CD4-positive, alpha-beta memory T cell (primary cell): ENCODE results near the gene TOR1AIP1. TPM values are rescaled to one million over a fixed set of nuclear protein-coding genes. Genes with fewer than 3 reads are reported as not detected.

ENCODE experiments used
- CTCF ChIA-PET: fragments of 350-600 bp; sonication (Branson Sonifier 250); formaldehyde crosslinking; loops from one replicate; lab custom pipeline; 2021; ENCODE audit warnings: inconsistent platforms; ENCODE audit not compliant: partially characterized antibody; lab: Charles Lee
- POLR2A ChIA-PET: fragments of 350-600 bp; sonication (Branson Sonifier 250); formaldehyde crosslinking; loops from one replicate; lab custom pipeline; 2021; ENCODE audit not compliant: partially characterized antibody; lab: Charles Lee
- DNase-seq, 5 donors: peaks; one replicate each; pipeline versions ENCODE4 v3.0.0 to v3.0.0-alpha.2; 2020 to 2022; ENCODE audit warnings: mixed read lengths in 1 of 5
- H3K27ac ChIP-seq: one replicate; pipeline ENCODE4 v1.7.0; 2013; ENCODE audit warnings: low read depth, low read length
- H3K27me3 ChIP-seq: 2 replicates; pipeline ENCODE4 v1.7.0; 2013; ENCODE audit warnings: mild to moderate bottlenecking, low read length, moderate library complexity; ENCODE audit not compliant: insufficient read depth
- H3K36me3 ChIP-seq: 2 replicates; pipeline ENCODE4 v1.7.0; 2013; ENCODE audit warnings: mild to moderate bottlenecking, low read length, moderate library complexity; ENCODE audit not compliant: insufficient read depth
- H3K4me1 ChIP-seq: 2 replicates; pipeline ENCODE4 v1.7.0; 2013; ENCODE audit warnings: mild to moderate bottlenecking, low read length, moderate library complexity; ENCODE audit not compliant: insufficient read depth
- H3K4me3 ChIP-seq, 2 donors: one replicate each; pipeline ENCODE4 v1.7.0; 2013; ENCODE audit warnings: low read length in 2 of 2, mild to moderate bottlenecking in 1 of 2
- H3K9me3 ChIP-seq, 2 donors: one replicate each; pipeline ENCODE4 v1.7.0; 2013; ENCODE audit warnings: low read length in 2 of 2, control low read depth in 1 of 2; ENCODE audit not compliant: control insufficient read depth in 1 of 2
- H3K27ac Mint-ChIP-seq, 7 donors: one replicate each; pipeline ENCODE4 v1.8.0; 2020 to 2021; ENCODE audit warnings: mixed read lengths in 7 of 7, mild to moderate bottlenecking in 6 of 7, inconsistent platforms in 3 of 7, moderate library complexity in 3 of 7
- H3K27me3 Mint-ChIP-seq, 2 donors: one replicate each; pipeline ENCODE4 v1.8.0; 2020 to 2021; ENCODE audit warnings: mixed read lengths in 2 of 2
- H3K36me3 Mint-ChIP-seq, 2 donors: one replicate each; pipeline ENCODE4 v1.8.0; 2020 to 2021; ENCODE audit warnings: mixed read lengths in 2 of 2, inconsistent platforms in 1 of 2, mild to moderate bottlenecking in 1 of 2
- H3K4me1 Mint-ChIP-seq, 4 donors: one replicate each; pipeline ENCODE4 v1.8.0; 2020 to 2021; ENCODE audit warnings: mixed read lengths in 4 of 4, mild to moderate bottlenecking in 1 of 4
- H3K4me3 Mint-ChIP-seq, 8 donors: one replicate each; pipeline ENCODE4 v1.8.0; 2020 to 2021; ENCODE audit warnings: mixed read lengths in 8 of 8, mild to moderate bottlenecking in 7 of 8, moderate library complexity in 6 of 8, inconsistent platforms in 3 of 8
- H3K9me3 Mint-ChIP-seq, 8 donors: one replicate each; pipeline ENCODE4 v1.8.0; 2020 to 2021; ENCODE audit warnings: mixed read lengths in 8 of 8, mild to moderate bottlenecking in 5 of 8, inconsistent platforms in 3 of 8, moderate library complexity in 1 of 8
- intact Hi-C: fragments of 100-400 bp; cut with micrococcal nuclease; formaldehyde crosslinking; loops from one replicate; pipeline ENCODE4 v1.15.1; 2023
- polyA plus RNA-seq, 2 donors: library from polyadenylated mRNA; unstranded; fragments of 300-500 nt; fragmentation: Illumina TruSeq; gene quantifications; one replicate each; pipeline ENCODE4 v1.2.3, GENCODE V29; 2021
- total RNA-seq, 2 experiments: library from RNA; stranded (reverse); gene quantifications; one replicate each; pipeline ENCODE4 v1.2.3, GENCODE V29; 2021

The TOR1AIP1 gene
- total and polyA plus RNA-seq, 4 experiments from 2014 or later = 53.8 to 90.6 (median 70.1) TPM

DNA sequence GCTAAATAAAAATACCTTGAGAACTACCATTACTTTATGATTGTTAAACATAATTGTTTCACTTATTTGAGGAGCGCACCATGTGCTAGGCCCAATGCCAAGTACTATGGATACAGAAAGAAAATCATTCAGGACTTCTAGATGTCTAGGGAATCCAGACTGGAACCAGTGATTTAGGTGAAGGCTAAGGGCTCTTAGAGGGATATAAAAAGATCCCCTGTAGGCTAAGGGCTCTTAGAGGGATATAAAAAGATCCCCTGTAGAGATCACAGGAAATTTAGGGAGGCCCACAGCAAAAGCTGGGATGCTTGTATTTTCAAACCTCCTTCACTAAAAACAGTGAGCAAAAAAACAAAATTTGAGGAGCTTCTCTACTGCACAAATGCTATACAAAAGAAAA, 11.2 kb upstream of the TOR1AIP1 start:
- CTCF ChIA-PET = interaction anchor here (2.4 to 3.1 kb wide), 2 partner anchors 83 to 308 kb away, joined by 8 read pairs; partner anchors contain the start of gene CEP350
- intact Hi-C loops = no loop called here
- peaks cover 9% of the 10 kb centered on the region for H3K36me3 ChIP-seq
- no peak for DNase-seq
- Mint-ChIP-seq H3K27ac (peak overlapping the region in 1 of 7 donors; percentile 7), H3K9me3 (no peaks in the 10 kb centered on the region), H3K36me3 (peaks cover 5 to 47% of the 10 kb centered on the region in 2 donors), H3K4me3 (no peak overlapping the region), H3K27me3 (no peaks in the 10 kb centered on the region), H3K4me1 (peaks cover 17 to 43% (median 29%) of the 10 kb centered on the region in 4 donors)
- H3K27ac ChIP-seq = no peak overlapping the region
- H3K9me3 ChIP-seq = no peaks in the 10 kb centered on the region
- POLR2A ChIA-PET = interaction anchor here (0.6 to 1.5 kb wide), 2 partner anchors 11 to 84 kb away, joined by 3 to 4 read pairs; partner anchors contain the start of genes CEP350 and TOR1AIP1
- no peaks in the 10 kb centered on the region for H3K27me3 ChIP-seq
- H3K4me1 ChIP-seq = peaks cover 33% of the 10 kb centered on the region
- no peak overlapping the region for H3K4me3 ChIP-seq

DNA sequence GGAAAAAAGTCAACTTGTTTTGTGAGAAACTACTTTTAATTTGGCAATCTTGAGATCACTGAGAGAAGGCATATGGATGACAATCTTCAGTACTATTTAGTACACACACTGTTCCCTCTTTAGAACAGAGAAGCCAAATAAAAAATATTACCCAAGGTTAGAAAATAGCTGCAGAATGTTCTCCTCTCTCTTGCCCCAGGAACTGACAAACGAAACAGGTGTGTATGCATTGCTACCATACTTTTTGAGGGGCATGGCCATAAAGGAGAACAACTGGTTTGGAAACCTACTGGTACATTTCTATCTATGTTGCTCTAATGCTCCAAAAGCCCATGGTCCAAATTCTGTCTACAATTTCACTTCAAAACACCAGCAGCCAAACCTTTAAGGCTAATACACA, 10.1 kb upstream of the TOR1AIP1 start:
- Histone ChIP-seq H3K9me3 (no peaks in the 10 kb centered on the region), H3K36me3 (peaks cover 5% of the 10 kb centered on the region), H3K27me3 (no peaks in the 10 kb centered on the region), H3K4me1 (peaks cover 43% of the 10 kb centered on the region), H3K4me3 (no peak overlapping the region), H3K27ac (no peak overlapping the region)
- POLR2A ChIA-PET = no interaction called here
- peaks cover 23 to 53% (median 36%) of the 10 kb centered on the region in 4 donors for H3K4me1 Mint-ChIP-seq
- no peaks in the 10 kb centered on the region for H3K27me3 Mint-ChIP-seq
- H3K27ac Mint-ChIP-seq = peak overlapping the region in 4 of 7 donors; percentile 36 to 48 (median 46)
- H3K36me3 Mint-ChIP-seq = peaks cover 3 to 44% of the 10 kb centered on the region in 2 donors
- intact Hi-C loops = no loop called here
- CTCF ChIA-PET = interaction anchor here (1.2 to 2.4 kb wide), 2 partner anchors 57 to 307 kb away, joined by 3 to 8 read pairs; no protein-coding TSS in a partner anchor
- H3K4me3 Mint-ChIP-seq = no peak overlapping the region
- no peak for DNase-seq
- H3K9me3 Mint-ChIP-seq = no peaks in the 10 kb centered on the region

DNA sequence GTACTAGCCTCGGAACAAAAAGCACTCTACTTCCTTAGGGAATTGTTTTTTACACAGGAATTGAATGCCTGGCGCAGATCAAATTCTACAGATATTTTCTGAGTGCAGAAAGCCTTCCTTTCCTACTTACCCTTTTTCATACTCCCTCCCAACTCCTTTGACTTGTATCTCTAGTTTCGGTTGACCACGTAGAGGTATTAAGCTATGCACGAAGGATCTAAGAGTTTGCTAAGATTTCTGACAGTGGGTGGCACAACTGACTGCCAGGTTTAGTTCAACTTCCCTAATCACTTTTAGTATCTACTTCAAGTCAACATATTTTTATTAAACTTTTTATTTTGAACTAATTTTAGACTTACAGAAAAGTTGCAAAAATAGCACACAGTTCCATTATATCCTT, 9.5 kb upstream of the TOR1AIP1 start:
- POLR2A ChIA-PET = no interaction called here
- no peaks in the 10 kb centered on the region for H3K27me3 Mint-ChIP-seq
- peaks cover 4% of the 10 kb centered on the region for H3K36me3 ChIP-seq
- H3K27me3 ChIP-seq = no peaks in the 10 kb centered on the region
- peaks cover 44% of the 10 kb centered on the region for H3K4me1 ChIP-seq
- H3K9me3 Mint-ChIP-seq = no peaks in the 10 kb centered on the region
- intact Hi-C loops = no loop called here
- H3K36me3 Mint-ChIP-seq = peaks cover 3 to 43% of the 10 kb centered on the region in 2 donors
- no peak overlapping the region for H3K4me3 ChIP-seq
- no peak overlapping the region for H3K27ac ChIP-seq
- no peak for DNase-seq
- no peak overlapping the region for H3K4me3 Mint-ChIP-seq
- no peaks in the 10 kb centered on the region for H3K9me3 ChIP-seq
- peak overlapping the region in 2 of 7 donors; percentile 43 to 48 for H3K27ac Mint-ChIP-seq
- CTCF ChIA-PET = interaction anchor here (1.2 to 2.4 kb wide), 2 partner anchors 58 to 306 kb away, joined by 3 to 8 read pairs; no protein-coding TSS in a partner anchor
- H3K4me1 Mint-ChIP-seq = peaks cover 23 to 53% (median 36%) of the 10 kb centered on the region in 4 donors

DNA sequence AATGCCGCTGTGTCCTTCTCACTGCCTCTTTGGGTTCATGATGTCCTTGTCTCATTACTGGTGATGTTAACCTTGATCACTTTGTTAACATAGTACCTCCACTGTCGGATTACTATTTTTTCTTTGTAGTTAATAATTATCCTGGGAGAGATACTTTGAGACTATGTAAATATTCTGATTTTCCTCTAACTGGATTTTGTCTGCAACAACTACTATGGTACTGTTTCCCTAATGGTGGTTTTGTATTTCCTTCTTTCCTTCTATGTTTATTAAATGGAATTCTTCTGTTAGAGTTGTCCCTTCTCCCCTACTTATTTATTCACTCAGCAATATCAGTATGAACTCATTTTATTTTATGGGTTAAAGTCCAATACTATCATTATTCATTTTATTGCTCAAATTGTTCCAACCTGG, 8.6 kb upstream of the TOR1AIP1 start:
- intact Hi-C loops = no loop called here
- Mint-ChIP-seq H3K36me3 (peaks cover 3 to 38% of the 10 kb centered on the region in 2 donors), H3K27ac (no peak overlapping the region), H3K27me3 (no peaks in the 10 kb centered on the region), H3K4me1 (peaks cover 21 to 56% (median 36%) of the 10 kb centered on the region in 4 donors), H3K4me3 (no peak overlapping the region), H3K9me3 (no peaks in the 10 kb centered on the region)
- no peak overlapping the region for H3K4me3 ChIP-seq
- H3K9me3 ChIP-seq = no peaks in the 10 kb centered on the region
- DNase-seq = no peak
- H3K27me3 ChIP-seq = no peaks in the 10 kb centered on the region
- ChIA-PET POLR2A (no interaction called here), CTCF (interaction anchor here (2.7 kb wide), 1 partner anchor 59 kb away, joined by 9 read pairs; no protein-coding TSS in a partner anchor)
- peaks cover 4% of the 10 kb centered on the region for H3K36me3 ChIP-seq
- peaks cover 47% of the 10 kb centered on the region for H3K4me1 ChIP-seq
- H3K27ac ChIP-seq = no peak overlapping the region

DNA sequence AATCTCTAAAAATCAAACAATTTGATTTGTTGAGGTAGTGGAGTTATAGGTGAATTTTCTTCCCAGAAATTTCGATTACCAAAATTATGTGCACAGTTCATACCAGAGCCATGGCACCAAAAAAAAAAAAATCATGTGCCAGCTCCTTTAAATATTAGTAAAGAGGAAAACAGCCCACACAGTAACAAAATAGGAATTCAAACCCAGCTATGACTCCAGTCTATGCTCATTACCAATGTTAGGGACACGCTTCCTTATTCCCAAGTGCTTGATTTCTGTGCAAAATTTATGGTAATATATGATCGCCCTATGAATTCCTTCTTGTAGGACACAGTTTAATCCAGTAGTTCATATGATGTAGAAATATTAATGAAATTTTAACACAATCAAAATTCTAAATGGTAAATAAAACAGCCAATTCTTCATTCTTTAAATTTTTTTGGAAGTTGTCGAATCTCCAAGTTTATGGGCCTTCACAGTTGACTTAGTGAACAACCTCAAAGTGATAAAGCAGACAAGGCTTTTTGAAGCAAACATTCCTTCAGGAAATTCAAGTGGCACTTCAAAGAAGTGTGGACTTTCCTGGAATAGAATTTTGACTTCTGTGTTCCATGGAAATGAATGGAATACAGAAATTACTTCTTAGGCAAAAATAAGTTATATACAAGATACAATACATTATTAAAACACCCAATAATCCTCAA, 6.3 kb upstream of the TOR1AIP1 start:
- no peak overlapping the region for H3K27ac ChIP-seq
- no peaks in the 10 kb centered on the region for H3K9me3 ChIP-seq
- H3K36me3 ChIP-seq = peaks cover 4% of the 10 kb centered on the region
- Mint-ChIP-seq H3K4me3 (peak overlapping the region in 2 of 8 donors; percentile 25 to 48), H3K4me1 (peaks cover 22 to 64% (median 42%) of the 10 kb centered on the region in 4 donors), H3K9me3 (no peaks in the 10 kb centered on the region), H3K27ac (no peak overlapping the region), H3K36me3 (peaks cover 3 to 32% of the 10 kb centered on the region in 2 donors), H3K27me3 (no peaks in the 10 kb centered on the region)
- DNase-seq = no peak
- H3K27me3 ChIP-seq = no peaks in the 10 kb centered on the region
- H3K4me1 ChIP-seq = peaks cover 47% of the 10 kb centered on the region
- CTCF ChIA-PET = interaction anchor here (1.0 to 3.2 kb wide), 3 partner anchors 9 to 303 kb away, joined by 3 to 21 read pairs (median 9); no protein-coding TSS in a partner anchor
- no peak overlapping the region for H3K4me3 ChIP-seq
- POLR2A ChIA-PET = interaction anchor here (0.6 to 1.0 kb wide), 2 partner anchors 12 to 775 kb away, joined by 3 read pairs; no protein-coding TSS in a partner anchor
- intact Hi-C loops = loop anchor here (5.0 kb wide), 1 partner anchor 43 kb away; no protein-coding TSS in a partner anchor

DNA sequence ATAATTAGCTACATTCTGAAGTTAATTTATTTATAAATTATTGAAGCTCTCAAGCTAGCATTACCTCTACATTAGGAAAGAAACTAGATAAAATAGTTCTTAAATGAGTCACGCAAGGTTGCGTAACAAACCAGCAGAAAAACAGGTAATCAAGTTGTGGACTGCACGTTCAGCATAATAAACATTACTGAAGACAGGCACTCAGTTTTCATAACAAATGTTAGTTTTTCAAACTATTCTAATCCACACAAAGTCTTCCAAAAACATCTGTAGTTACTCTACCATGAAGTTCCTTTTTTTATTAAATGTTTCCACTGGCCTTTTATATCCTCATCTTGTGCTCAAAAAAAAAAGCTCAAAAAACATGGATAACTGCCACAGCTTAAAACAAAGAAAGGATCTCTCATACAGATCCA, 5.8 kb upstream of the TOR1AIP1 start:
- Mint-ChIP-seq H3K27ac (peak overlapping the region in 6 of 7 donors; percentile 8 to 97 (median 62)), H3K4me3 (peak overlapping the region; percentile 57 to 96 (median 85)), H3K36me3 (peaks cover 3 to 32% of the 10 kb centered on the region in 2 donors), H3K27me3 (no peaks in the 10 kb centered on the region), H3K9me3 (no peaks in the 10 kb centered on the region), H3K4me1 (peaks cover 22 to 66% (median 42%) of the 10 kb centered on the region in 4 donors)
- ChIA-PET POLR2A (interaction anchor here (0.6 to 1.8 kb wide), 3 partner anchors 9 to 283 kb away, joined by 3 to 6 read pairs (median 3); no protein-coding TSS in a partner anchor), CTCF (interaction anchor here (1.0 to 3.2 kb wide), 3 partner anchors 10 to 302 kb away, joined by 3 to 21 read pairs (median 9); no protein-coding TSS in a partner anchor)
- H3K36me3 ChIP-seq = peaks cover 4% of the 10 kb centered on the region
- intact Hi-C loops = loop anchor here (5.0 kb wide), 1 partner anchor 44 kb away; no protein-coding TSS in a partner anchor
- no peak for DNase-seq
- H3K27ac ChIP-seq = no peak overlapping the region
- H3K27me3 ChIP-seq = no peaks in the 10 kb centered on the region
- no peaks in the 10 kb centered on the region for H3K9me3 ChIP-seq
- peak overlapping the region in 1 of 2 donors; percentile 5 for H3K4me3 ChIP-seq
- H3K4me1 ChIP-seq = peaks cover 47% of the 10 kb centered on the region
